Lung (tissue), 12 donors: Measurements from ENCODE around the gene PAXX. TPM values are rescaled to one million over a fixed set of nuclear protein-coding genes. Genes with fewer than 3 reads are reported as not detected.
A peak's percentile ranks its signal among the peaks of the same experiment; 100 is the strongest.

Source experiments
- ATAC-seq: fragments of 200-7000 bp; cut with Tn5 transposase; one replicate; pipeline ENCODE4 v1.9.1; 2020; ENCODE audit warnings: moderate number of reproducible peaks; ENCODE audit not compliant: insufficient read depth, low FRiP score
- DNase-seq, 3 donors: peaks; one replicate each; pipeline ENCODE4 v3.0.0-alpha.2; 2013 to 2017
- H3K27ac ChIP-seq, 2 donors: one replicate each; pipeline ENCODE4 v1.5.1; 2013; ENCODE audit warnings: mild to moderate bottlenecking in 2 of 2, moderate library complexity in 2 of 2, control low read depth in 1 of 2, inconsistent platforms in 1 of 2, low read depth in 1 of 2, low read length in 1 of 2
- H3K27me3 ChIP-seq, 3 donors: one replicate each; pipeline ENCODE4 v1.5.1; 2013; ENCODE audit warnings: low read length in 2 of 3; ENCODE audit not compliant: control insufficient read depth in 3 of 3, insufficient read depth in 3 of 3
- H3K36me3 ChIP-seq, 4 donors: one replicate each; pipeline ENCODE4 v1.5.1; 2013; ENCODE audit warnings: low read length in 4 of 4, mild to moderate bottlenecking in 1 of 4, moderate library complexity in 1 of 4; ENCODE audit not compliant: control insufficient read depth in 4 of 4, insufficient read depth in 4 of 4
- H3K4me1 ChIP-seq, 5 donors: one replicate each; pipeline ENCODE4 v1.5.1; 2013; ENCODE audit warnings: low read length in 5 of 5, mild to moderate bottlenecking in 2 of 5, moderate library complexity in 1 of 5; ENCODE audit not compliant: control insufficient read depth in 5 of 5, insufficient read depth in 5 of 5
- H3K4me3 ChIP-seq: one replicate; pipeline ENCODE4 v1.5.1; 2013; ENCODE audit warnings: mild to moderate bottlenecking, control low read depth, moderate library complexity
- H3K9ac ChIP-seq, 2 donors: one replicate each; pipeline ENCODE4 v1.5.1; 2013; ENCODE audit warnings: low read length in 2 of 2, control low read depth in 1 of 2; ENCODE audit not compliant: insufficient read depth in 1 of 2
- H3K9me3 ChIP-seq, 4 donors: one replicate each; pipeline ENCODE4 v1.5.1; 2013; ENCODE audit warnings: low read length in 3 of 4, mild to moderate bottlenecking in 1 of 4, moderate library complexity in 1 of 4; ENCODE audit not compliant: control insufficient read depth in 4 of 4, insufficient read depth in 3 of 4
- WGBS, 2 donors: extraction: QIAGEN DNeasy Blood & Tissue Kit; methylation state at CpG; one replicate each; pipeline ENCODE4 v1.1.7; 2013; 5-methylcytosine and 5-hydroxymethylcytosine counted together
- polyA plus RNA-seq, 2 donors: library from polyadenylated mRNA; stranded (reverse); fragments of 200-250 nt; gene quantifications; one replicate each; pipeline ENCODE4 v1.2.1, GENCODE V29; 2013
- total RNA-seq, 2 donors: library from RNA; depleted of rRNA in 1 of 2; stranded (reverse); fragments of >200 nt in 1 of 2; gene quantifications; one replicate each; pipeline ENCODE4 v1.2.1, GENCODE V29; 2014 to 2021
- TF ChIP-seq, protein P1 (sequence below): IDR thresholded peaks from 2 replicates; pipeline ENCODE4 v1.5.1; 2012; ENCODE audit warnings: mild to moderate bottlenecking; ENCODE audit errors: control extremely low read depth, extremely low read depth
- donor health status: control.
- donor health status: control.
- donor health status: Bipolar disorder and iron deficiency.
- donor health status: healthy.
- donor health status: DM: yes; HTN: yes; CAD: no.

Gene PAXX
- total and polyA plus RNA-seq, 4 donors, result 16.6 to 172 (median 59.4) TPM

DNA sequence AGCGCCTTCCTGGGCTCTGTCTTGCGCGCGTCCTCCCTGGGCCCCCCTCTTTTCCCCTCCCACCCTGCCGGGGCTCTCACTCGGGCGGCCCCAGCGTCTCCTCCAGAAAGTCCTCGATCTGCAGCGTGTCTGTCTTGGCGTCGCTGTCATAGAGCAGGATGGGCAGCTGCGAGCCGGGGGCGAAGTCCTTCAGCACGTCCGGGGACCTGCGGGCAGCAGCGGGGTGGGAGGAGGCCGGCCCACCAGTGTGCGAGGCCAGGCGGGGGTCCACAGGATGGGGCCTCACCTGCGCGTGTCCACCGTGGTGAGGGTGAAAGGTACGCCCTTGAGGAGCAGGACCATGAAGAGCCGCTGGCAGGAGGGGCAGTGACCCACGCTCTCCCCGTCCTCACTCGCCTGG lies 3.1 kb downstream of the PAXX start:
- no peak overlapping the region for H3K4me3 ChIP-seq
- peaks cover 0 to 13% (median 0%) of the 10 kb centered on the region in 4 donors for H3K36me3 ChIP-seq
- H3K4me1 ChIP-seq, result peaks cover 0 to 37% (median 15%) of the 10 kb centered on the region in 5 donors
- WGBS, 2 donors, result 35 to 37% methylated on average over 28 to 30 of the region's 30 CpGs
- no peak overlapping the region for H3K9ac ChIP-seq
- no peak for ATAC-seq
- no peak overlapping the region for H3K27ac ChIP-seq
- DNase-seq, result peak; percentile 50 to 57 (median 51)
- no peaks in the 10 kb centered on the region for H3K27me3 ChIP-seq
- TF ChIP-seq, protein P1, sequence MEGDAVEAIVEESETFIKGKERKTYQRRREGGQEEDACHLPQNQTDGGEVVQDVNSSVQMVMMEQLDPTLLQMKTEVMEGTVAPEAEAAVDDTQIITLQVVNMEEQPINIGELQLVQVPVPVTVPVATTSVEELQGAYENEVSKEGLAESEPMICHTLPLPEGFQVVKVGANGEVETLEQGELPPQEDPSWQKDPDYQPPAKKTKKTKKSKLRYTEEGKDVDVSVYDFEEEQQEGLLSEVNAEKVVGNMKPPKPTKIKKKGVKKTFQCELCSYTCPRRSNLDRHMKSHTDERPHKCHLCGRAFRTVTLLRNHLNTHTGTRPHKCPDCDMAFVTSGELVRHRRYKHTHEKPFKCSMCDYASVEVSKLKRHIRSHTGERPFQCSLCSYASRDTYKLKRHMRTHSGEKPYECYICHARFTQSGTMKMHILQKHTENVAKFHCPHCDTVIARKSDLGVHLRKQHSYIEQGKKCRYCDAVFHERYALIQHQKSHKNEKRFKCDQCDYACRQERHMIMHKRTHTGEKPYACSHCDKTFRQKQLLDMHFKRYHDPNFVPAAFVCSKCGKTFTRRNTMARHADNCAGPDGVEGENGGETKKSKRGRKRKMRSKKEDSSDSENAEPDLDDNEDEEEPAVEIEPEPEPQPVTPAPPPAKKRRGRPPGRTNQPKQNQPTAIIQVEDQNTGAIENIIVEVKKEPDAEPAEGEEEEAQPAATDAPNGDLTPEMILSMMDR, result no peak
- H3K9me3 ChIP-seq, result no peaks in the 10 kb centered on the region

DNA sequence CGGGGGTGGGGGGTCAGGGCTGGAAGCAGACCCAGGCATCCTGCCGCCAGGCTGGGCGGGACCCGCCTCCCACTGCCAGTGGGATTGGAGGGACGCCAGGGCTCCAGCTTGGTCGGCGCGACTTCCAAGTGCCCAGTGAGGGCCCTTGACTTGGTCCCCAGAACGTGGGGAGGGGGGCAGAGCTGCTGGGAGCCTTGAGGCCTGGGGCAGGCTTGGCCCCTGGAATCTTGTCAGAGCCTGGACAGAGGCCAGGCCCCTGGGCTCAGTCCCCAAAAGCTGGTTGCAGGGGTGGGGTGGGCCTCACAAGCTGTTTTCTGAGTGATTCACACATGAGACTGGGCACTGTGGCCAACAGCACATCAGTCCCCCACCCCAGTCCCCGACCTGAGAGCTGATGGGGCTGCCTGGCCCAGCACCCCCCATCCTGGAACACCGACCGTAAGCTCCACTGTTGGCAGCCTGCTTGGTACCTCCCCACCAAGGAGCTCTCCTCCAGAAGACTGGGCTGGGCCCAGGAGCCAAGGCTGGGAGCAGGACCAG lies 3.6 kb downstream of the PAXX start:
- peaks cover 0 to 13% (median 0%) of the 10 kb centered on the region in 4 donors for H3K36me3 ChIP-seq
- H3K27me3 ChIP-seq, result no peaks in the 10 kb centered on the region
- H3K9ac ChIP-seq, result no peak overlapping the region
- peaks cover 0 to 37% (median 15%) of the 10 kb centered on the region in 5 donors for H3K4me1 ChIP-seq
- 24 to 27% methylated on average over 10 to 12 of the region's 12 CpGs for WGBS, 2 donors
- TF ChIP-seq, protein P1, result no peak
- H3K4me3 ChIP-seq, result no peak overlapping the region
- no peaks in the 10 kb centered on the region for H3K9me3 ChIP-seq
- ATAC-seq, result peak; percentile 4
- DNase-seq, result peak; percentile 74 to 88 (median 81)
- H3K27ac ChIP-seq, result peak overlapping the region in 1 of 2 donors; percentile 40

- no peaks in the 10 kb centered on the region for H3K9me3 ChIP-seq
- 22 to 25% methylated on average over 33 to 35 of the region's 35 CpGs for WGBS, 2 donors
- no peak for ATAC-seq
- peaks cover 0 to 37% (median 15%) of the 10 kb centered on the region in 5 donors for H3K4me1 ChIP-seq
- H3K27me3 ChIP-seq, result no peaks in the 10 kb centered on the region
- TF ChIP-seq, protein P1, result no peak
- H3K27ac ChIP-seq, result peak within 1 kb of the TSS in 1 of 2 donors; percentile 48
- H3K9ac ChIP-seq, result no peak within 1 kb of the TSS
- no peak within 1 kb of the TSS for H3K4me3 ChIP-seq
- H3K36me3 ChIP-seq, result peaks cover 0 to 13% (median 0%) of the 10 kb centered on the region in 4 donors
- peak; percentile 54 to 62 (median 56) for DNase-seq
Observed at GRCh38 chr9:136996361-136997292, 4.4 kb downstream of the PAXX start, which contains the start of gene CLIC3. Gene CLIC3, minus strand, starts transcription at chr9:136996568. Its CDS starts 25 bp downstream, at chr9:136996543.
